Measurements from ENCODE around the gene TRPM6. TPM values are rescaled to one million over a fixed set of nuclear protein-coding genes. Genes with fewer than 3 reads are reported as not detected.
"Not testable (repeated sequence)": the region's sequence is repeated elsewhere in the genome, so short reads cannot be mapped to it uniquely, and the experiment has no call there.

Gene TRPM6
- total RNA-seq, result 0.27 TPM
- long read RNA-seq, result 0 reads

GRCh38 chr9:74887041-74887980, at the start of gene TRPM6:
Gene TRPM6 (minus strand): TSS chr9:74887921. CDS start chr9:74887856, 65 bp downstream.
- ATAC-seq (ENCODE audit: poor library complexity), result peak; percentile 95
- intact Hi-C loops (cut with DNase I), result no loop called here
- DNase-seq, result peak; percentile 91

- ATAC-seq (ENCODE audit: poor library complexity) (no peak), DNase-seq (no peak)
- intact Hi-C loops (cut with DNase I), result loop anchor here (10.0 kb wide), 1 partner anchor 140 kb away; no protein-coding TSS in a partner anchor
These were observed 47.3 kb upstream of the TRPM6 start for GRCh38 chr9:74935008-74935407.

DNA sequence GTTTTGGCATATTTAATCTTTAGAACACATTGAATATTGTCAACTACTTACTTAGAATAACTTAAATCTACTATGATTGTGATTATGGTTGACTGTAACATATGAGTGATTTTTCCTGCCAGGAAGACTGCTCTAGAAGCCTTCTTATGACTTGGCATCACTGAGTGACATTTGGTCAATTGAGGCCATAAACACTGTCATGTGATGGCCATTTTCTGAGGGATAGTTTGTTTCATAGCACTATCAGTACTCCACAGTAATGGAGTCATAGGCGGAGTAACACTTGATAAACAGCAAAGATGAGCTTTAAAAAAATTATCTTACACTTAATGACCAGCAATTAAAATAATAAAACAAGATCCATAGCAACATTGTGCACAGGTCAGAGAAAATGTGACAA, 34.0 kb upstream of the TRPM6 start:
- intact Hi-C loops (cut with DNase I), result no loop called here
- no peak for ATAC-seq (ENCODE audit: poor library complexity)
- no peak for DNase-seq

- intact Hi-C loops (cut with DNase I), result no loop called here
- DNase-seq (no peak), ATAC-seq (ENCODE audit: poor library complexity) (no peak)
These were observed 33.4 kb upstream of the TRPM6 start for GRCh38 chr9:74920944-74921626.

DNA sequence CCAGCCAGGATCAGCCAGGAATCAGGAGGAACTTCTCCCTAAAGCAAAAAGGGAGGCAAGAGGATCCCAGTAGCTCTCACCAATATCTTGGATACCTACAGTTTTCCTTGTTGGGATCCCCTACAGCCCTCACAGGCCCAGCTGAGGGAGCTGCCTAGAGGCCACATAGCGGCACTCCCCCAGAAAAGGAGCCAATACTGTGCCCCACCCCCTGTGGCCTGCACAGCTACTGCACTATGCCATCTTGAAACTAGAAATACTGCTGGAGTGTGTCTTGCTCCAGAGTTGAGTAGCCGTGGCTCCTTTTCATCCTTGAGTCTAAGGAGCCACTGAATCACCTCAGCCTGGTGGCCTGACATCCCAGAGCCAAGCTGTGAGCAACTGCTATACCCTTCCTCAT, 22.3 kb upstream of the TRPM6 start:
- DNase-seq (no peak), ATAC-seq (ENCODE audit: poor library complexity) (no peak)
- intact Hi-C loops (cut with DNase I), result no loop called here

GRCh38 chr9:74908665-74909064, 20.9 kb upstream of the TRPM6 start:
- intact Hi-C loops (cut with DNase I), result no loop called here
- no peak for DNase-seq
- no peak for ATAC-seq (ENCODE audit: poor library complexity)

DNA sequence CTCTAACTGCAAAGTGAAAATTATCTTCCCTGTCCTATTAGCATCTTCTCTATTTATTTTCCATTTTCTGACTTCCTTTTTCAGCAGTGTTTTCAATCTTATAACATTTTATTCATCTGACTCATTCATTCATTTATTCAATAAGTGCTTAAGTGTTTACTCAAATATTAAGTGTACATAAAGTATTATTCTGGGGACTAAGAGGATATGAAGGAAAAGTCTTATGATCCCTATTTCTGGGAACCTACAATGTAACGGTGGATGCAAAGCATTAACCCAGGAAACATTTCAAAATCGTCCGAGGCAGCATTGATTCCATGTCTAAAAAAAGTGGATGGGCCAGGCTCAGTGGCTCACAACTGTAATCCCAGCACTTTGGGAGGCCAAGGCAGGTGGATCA, 19.4 kb upstream of the TRPM6 start:
- ATAC-seq (ENCODE audit: poor library complexity) (no peak), DNase-seq (no peak)
- intact Hi-C loops (cut with DNase I), result no loop called here

DNA sequence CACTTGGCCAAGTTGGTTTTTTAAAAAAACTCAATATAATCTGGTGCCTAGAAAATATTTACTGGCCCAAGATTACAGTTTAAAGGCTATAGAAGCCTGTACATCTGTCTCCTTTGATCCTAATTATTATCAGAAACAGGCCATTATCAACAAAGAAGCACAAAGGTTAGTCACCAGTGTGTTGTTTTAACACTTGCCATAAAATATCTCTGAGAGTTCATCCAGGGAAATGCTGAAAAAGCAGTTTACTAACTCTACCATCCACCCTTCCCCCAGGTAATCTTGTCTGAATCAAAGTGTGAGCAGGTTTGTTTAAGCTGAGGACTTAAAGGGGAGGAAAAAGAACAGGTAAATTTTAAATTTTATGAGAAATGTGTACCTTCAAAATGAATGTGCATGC, 13.3 kb upstream of the TRPM6 start:
- intact Hi-C loops (cut with DNase I), result no loop called here
- DNase-seq (no peak), ATAC-seq (ENCODE audit: poor library complexity) (no peak)

DNA sequence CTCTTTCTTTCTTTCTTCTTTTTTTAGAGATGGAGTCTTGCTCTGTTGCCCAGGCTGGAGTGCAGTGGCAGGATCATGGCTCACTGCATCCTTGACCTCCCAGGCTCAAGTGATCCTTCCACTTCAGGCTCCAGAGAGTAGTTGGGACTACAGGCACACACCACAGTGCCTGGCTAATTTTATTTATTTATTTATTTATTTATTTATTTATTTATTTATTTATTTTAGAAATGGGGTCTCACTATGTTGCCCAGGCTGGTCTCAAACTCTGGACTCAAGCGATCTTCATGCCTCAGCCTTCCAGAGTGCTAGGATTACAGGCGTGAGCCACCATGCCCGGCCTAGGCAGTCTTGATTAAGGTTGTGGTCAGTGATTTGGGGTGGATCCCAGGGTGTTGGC, 728 bp upstream of the TRPM6 start:
- intact Hi-C loops (cut with DNase I); ATAC-seq (ENCODE audit: poor library complexity); DNase-seq: not testable (repeated sequence)

GRCh38 chr9:74887981-74888370, 255 bp upstream of the TRPM6 start:
- ATAC-seq (ENCODE audit: poor library complexity), result no peak
- intact Hi-C loops (cut with DNase I), result no loop called here
- no peak for DNase-seq

- no peak for DNase-seq
- no peak for ATAC-seq (ENCODE audit: poor library complexity)
- intact Hi-C loops (cut with DNase I), result no loop called here
These were observed 11.3 kb downstream of the TRPM6 start for GRCh38 chr9:74876382-74876949.

DNA sequence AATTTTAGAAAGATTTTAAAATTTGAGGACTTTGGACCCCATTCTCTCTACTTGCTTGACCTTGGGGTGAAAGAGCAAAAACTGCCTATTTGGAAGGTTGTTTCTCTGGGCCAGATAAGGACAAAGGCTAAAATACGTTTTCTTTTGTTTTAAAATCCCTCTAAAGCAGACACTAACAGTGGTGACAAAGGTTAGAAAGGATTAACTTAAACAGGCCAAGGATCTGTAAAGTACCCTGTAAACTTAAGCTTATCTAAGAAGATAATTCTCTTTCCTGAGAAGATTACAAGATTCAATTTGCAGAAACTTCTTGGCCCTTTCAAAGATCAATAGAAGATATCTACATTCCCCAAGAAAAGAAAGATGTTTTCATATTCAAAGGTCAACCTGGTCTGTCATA, 12.1 kb downstream of the TRPM6 start:
- intact Hi-C loops (cut with DNase I), result no loop called here
- no peak for ATAC-seq (ENCODE audit: poor library complexity)

GRCh38 chr9:74874220-74874619, 13.5 kb downstream of the TRPM6 start:
- intact Hi-C loops (cut with DNase I), result no loop called here
- no peak for DNase-seq
- no peak for ATAC-seq (ENCODE audit: poor library complexity)

More for the DNA sequence above, 12.1 kb downstream of the TRPM6 start:
- DNase-seq, result no peak

- intact Hi-C loops (cut with DNase I), result no loop called here
- ATAC-seq (ENCODE audit: poor library complexity) (no peak), DNase-seq (no peak)
These were observed 15.0 kb downstream of the TRPM6 start for GRCh38 chr9:74872619-74873233.

DNA sequence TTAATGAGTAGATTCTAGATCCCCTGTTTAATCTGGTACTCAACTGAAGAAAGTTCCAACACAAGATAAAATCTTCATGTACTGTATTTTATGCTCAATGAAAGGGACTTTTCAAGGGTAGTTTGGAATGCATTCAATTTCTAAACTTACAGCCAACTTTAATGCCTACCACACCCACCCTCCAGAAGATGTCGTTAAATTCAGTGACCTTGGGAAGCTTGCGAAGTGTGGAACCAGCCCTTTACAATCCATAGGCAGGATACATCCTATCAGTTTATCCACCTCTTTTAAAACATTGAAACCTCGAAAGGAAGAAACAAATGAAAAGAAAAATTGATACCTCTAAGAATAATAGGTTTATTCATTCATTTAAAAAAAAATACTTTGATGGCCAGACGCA, 20.2 kb downstream of the TRPM6 start:
- no peak for DNase-seq
- no peak for ATAC-seq (ENCODE audit: poor library complexity)
- intact Hi-C loops (cut with DNase I), result no loop called here

GRCh38 chr9:74865177-74865576, 22.5 kb downstream of the TRPM6 start:
- DNase-seq, result no peak
- intact Hi-C loops (cut with DNase I), result no loop called here
- ATAC-seq (ENCODE audit: poor library complexity), result no peak

- ATAC-seq (ENCODE audit: poor library complexity) (no peak), DNase-seq (no peak)
- intact Hi-C loops (cut with DNase I), result no loop called here
These were observed 25.8 kb downstream of the TRPM6 start for GRCh38 chr9:74861773-74862474.

- DNase-seq (no peak), ATAC-seq (ENCODE audit: poor library complexity) (no peak)
- intact Hi-C loops (cut with DNase I), result no loop called here
These were observed 26.6 kb downstream of the TRPM6 start for GRCh38 chr9:74861071-74861470.

DNA sequence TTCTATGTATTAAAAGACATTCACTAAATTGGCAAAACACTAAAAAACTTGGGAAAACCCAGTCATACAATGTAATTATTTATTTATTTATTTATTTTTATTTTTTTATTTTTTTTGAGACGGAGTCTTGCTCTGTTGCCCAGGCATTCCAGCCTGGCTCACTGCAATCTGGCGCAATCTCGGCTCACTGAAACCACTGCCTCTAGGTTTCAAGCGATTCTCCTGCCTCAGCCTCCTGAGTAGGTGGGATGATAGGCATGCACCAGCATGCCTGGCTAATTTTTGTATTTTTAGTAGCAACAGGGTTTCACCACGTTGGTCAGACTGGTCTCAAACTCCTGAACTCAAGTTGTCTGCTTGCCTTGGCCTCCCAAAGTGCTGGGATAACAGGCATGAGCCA, 27.5 kb downstream of the TRPM6 start:
- ATAC-seq (ENCODE audit: poor library complexity); DNase-seq; intact Hi-C loops (cut with DNase I): not testable (repeated sequence)

Measured in Right ventricle myocardium superior (tissue), 1 donor.